ENCODE measurements around the gene ERGIC3. TPM values are rescaled to one million over a fixed set of nuclear protein-coding genes. Genes with fewer than 3 reads are reported as not detected.

Gene ERGIC3
- total RNA-seq, 1 experiment from 2014 or later = 341 TPM

GRCh38 chr20:35606127-35606526 lies 64.2 kb downstream of the ERGIC3 start:
- Histone ChIP-seq H3K27ac (no peak overlapping the region), H2AFZ (no peak overlapping the region), H3K9me2 (ENCODE audit: insufficient read depth) (no peaks in the 10 kb centered on the region), H4K20me1 (ENCODE audit: insufficient read depth) (no peaks in the 10 kb centered on the region), H3K4me3 (peak overlapping the region; percentile 57; the same call in 1 of the 2 replicates), H3K36me3 (ENCODE audit: low read depth) (peaks cover 9% of the 10 kb centered on the region; the same call in 1 of the 2 replicates), H3K4me1 (replicated peaks; ENCODE audit: insufficient read depth) (peaks cover 39% of the 10 kb centered on the region), H3K9me3 (ENCODE audit: insufficient read depth, low read depth) (no peaks in the 10 kb centered on the region), H3K27me3 (ENCODE audit: insufficient read depth, low read depth) (no peaks in the 10 kb centered on the region), H3F3A (ENCODE audit: insufficient read depth, low read depth) (peaks cover 4% of the 10 kb centered on the region; the same call in 1 of the 2 replicates), H3K4me2 (peak overlapping the region; percentile 84), H3K79me2 (ENCODE audit: low read depth) (peaks cover 32% of the 10 kb centered on the region)
- no peak for DNase-seq
- intact Hi-C loops (cut with micrococcal nuclease; ENCODE audit: unreplicated experiment) = loop anchor here (2.0 kb wide), 1 partner anchor 29 kb away; no protein-coding TSS in a partner anchor
- ChIA-PET CTCF (interaction anchor here (0.7 kb wide), 1 partner anchor 60 kb away, joined by 4 read pairs; no protein-coding TSS in a partner anchor), POLR2A (ENCODE audit: unreplicated experiment) (interaction anchor here (0.5 to 0.9 kb wide), 4 partner anchors 10 to 241 kb away, joined by 4 to 31 read pairs (median 14); partner anchors contain the start of gene SPAG4)
- no peak for TF ChIP-seq CTCF (conservative IDR thresholded peaks at IDR 0.05)
- no peak for TF ChIP-seq EZH2 (IDR thresholded peaks at IDR 0.05; ENCODE audit: low read depth)
- no TSS peak for BruUV-seq (replicated peaks)

Other genes starting within 250 kb of the ERGIC3 start
- not detected in 2 replicates for gene FAM83C, start 249.7 kb upstream of the ERGIC3 start, total RNA-seq (2021)
- gene UQCC1, start 130.1 kb upstream of the ERGIC3 start, total RNA-seq (2021) = 51.1 and 60.1 TPM in 2 replicates
- 0.33 TPM in 1 of 2 replicates, not detected in the other for gene GDF5, start 103.8 kb upstream of the ERGIC3 start, total RNA-seq (2021)
- gene CEP250, start 86.5 kb upstream of the ERGIC3 start, total RNA-seq (2021) = 63.6 and 79.5 TPM in 2 replicates
- gene C20orf173, start 12.4 kb upstream of the ERGIC3 start, total RNA-seq (2021) = not detected in 2 replicates
- 14.1 and 22.9 TPM in 2 replicates for gene SPAG4, start 73.8 kb downstream of the ERGIC3 start, total RNA-seq (2021)
- 271 and 311 TPM in 2 replicates for gene CPNE1, start 122.8 kb downstream of the ERGIC3 start, total RNA-seq (2021)
- gene RBM12, start 122.8 kb downstream of the ERGIC3 start, total RNA-seq (2021) = 46.9 and 81.2 TPM in 2 replicates
- 56.9 and 65.0 TPM in 2 replicates for gene NFS1, start 157.3 kb downstream of the ERGIC3 start, total RNA-seq (2021)
- 175 and 271 TPM in 2 replicates for gene ROMO1, start 157.3 kb downstream of the ERGIC3 start, total RNA-seq (2021)
- 354 and 379 TPM in 2 replicates for gene RBM39, start 200.2 kb downstream of the ERGIC3 start, total RNA-seq (2021)
- gene PHF20, start 229.9 kb downstream of the ERGIC3 start, total RNA-seq (2021) = 59.8 and 60.2 TPM in 2 replicates

All from PC-9 (cell line).